Hematopoietic multipotent progenitor cell treated with erythropoietin and hydrocortisone succinate and interleukin-3 and kit ligand, for 8 days (in vitro differentiated cells): Measurements from ENCODE around the gene STARD10.
"Not testable (repeated sequence)": the region's sequence is repeated elsewhere in the genome, so short reads cannot be mapped to it uniquely, and the experiment has no call there.

Experiments used
- DNase-seq: peaks from one replicate; pipeline ENCODE4 v3.0.0-alpha.2; 2015

The STARD10 gene

GRCh38 chr11:72826191-72826941, 32.5 kb upstream of the STARD10 start:
- DNase-seq: no peak

GRCh38 chr11:72825661-72826060, 31.8 kb upstream of the STARD10 start:
- no peak for DNase-seq

GRCh38 chr11:72824811-72825505, 31.1 kb upstream of the STARD10 start:
- no peak for DNase-seq

GRCh38 chr11:72824020-72824419, 30.2 kb upstream of the STARD10 start:
- DNase-seq: no peak

GRCh38 chr11:72823105-72823804, 29.4 kb upstream of the STARD10 start:
- no peak for DNase-seq

- peak; percentile 66 for DNase-seq
These were observed 28.3 kb upstream of the STARD10 start for GRCh38 chr11:72821920-72822799.

- DNase-seq: no peak
These were observed 27.5 kb upstream of the STARD10 start for GRCh38 chr11:72821221-72821919.

- DNase-seq: no peak
These were observed 26.7 kb upstream of the STARD10 start for GRCh38 chr11:72820439-72821139.

- DNase-seq: no peak
These were observed 25.1 kb upstream of the STARD10 start for GRCh38 chr11:72818971-72819370.

GRCh38 chr11:72817966-72818365, 24.1 kb upstream of the STARD10 start:
- no peak for DNase-seq

GRCh38 chr11:72816404-72816990, 22.6 kb upstream of the STARD10 start:
- peak; percentile 18 for DNase-seq

GRCh38 chr11:72815110-72815618, 21.3 kb upstream of the STARD10 start:
- DNase-seq: peak; percentile 67

GRCh38 chr11:72814286-72815109, 20.7 kb upstream of the STARD10 start, which contains the start of gene ATG16L2:
Gene ATG16L2, plus strand, starts transcription at chr11:72814411. Its CDS starts 35 bp downstream, at chr11:72814446.
- peak; percentile 82 for DNase-seq

- DNase-seq: peak; percentile 86
These were observed 20.0 kb upstream of the STARD10 start for GRCh38 chr11:72813740-72814285.

- DNase-seq: peak; percentile 83
These were observed 19.3 kb upstream of the STARD10 start for GRCh38 chr11:72812967-72813739.

- DNase-seq: no peak
These were observed 18.7 kb upstream of the STARD10 start for GRCh38 chr11:72812604-72812966.

- not testable (repeated sequence) for DNase-seq
These were observed 17.8 kb upstream of the STARD10 start for GRCh38 chr11:72811686-72812085.

GRCh38 chr11:72808331-72808798, 14.5 kb upstream of the STARD10 start:
- DNase-seq: no peak
